Fibroblast of skin of scalp (primary cell): ENCODE measurements around the gene ADAP1.
A peak's percentile ranks its signal among the peaks of the same experiment; 100 is the strongest.
"Not testable (repeated sequence)": the region's sequence is repeated elsewhere in the genome, so short reads cannot be mapped to it uniquely, and the experiment has no call there.

Experiments
- DNase-seq: peaks from one replicate; pipeline ENCODE4 v3.0.0-alpha.2; 2013

The ADAP1 gene

DNA sequence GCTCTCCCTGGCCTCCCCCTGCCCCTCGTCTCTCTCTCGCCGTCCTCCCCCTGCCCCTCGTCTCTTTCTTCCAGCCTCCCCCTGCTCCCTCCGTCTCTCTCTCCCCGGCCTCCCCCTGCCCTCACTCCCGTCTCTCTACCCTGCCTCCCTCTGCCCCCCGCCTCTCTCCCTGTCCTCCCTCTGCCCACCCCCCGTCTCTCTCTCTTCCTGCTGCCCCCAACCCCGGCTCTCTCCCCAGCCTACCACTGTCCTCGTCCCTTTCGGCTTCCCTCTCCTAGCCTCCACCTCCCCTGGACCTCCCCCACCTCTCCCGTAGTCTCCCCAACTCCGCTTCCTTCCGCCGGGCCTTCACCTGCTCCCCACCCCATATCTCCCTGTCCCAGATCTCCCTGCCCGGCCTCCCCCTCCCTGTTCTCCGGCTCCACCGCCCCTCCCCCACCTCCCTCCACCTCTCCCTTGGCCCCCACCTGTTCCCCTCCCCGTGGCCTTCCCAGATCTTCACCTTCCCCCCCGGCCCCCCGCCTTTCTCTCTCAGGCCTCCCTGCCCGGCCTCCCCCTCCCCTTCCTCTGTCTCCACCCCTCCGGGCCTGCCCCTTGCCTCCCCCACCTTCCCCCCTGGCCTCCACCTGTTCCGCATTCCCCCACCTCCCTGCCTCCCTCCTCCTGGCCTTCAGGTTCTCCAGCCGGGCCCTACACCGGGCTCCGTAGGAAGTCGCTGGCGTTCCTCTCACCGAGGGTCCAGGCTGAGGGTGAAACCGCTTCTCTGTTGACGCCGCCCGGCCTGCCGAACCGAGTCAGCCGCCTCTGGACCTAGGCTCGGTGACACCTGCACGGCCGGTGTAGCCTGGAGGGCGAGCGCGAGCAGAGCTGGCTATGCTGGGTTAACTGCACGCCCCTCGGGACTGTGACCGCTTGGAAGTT is 76.9 kb downstream of the ADAP1 start:
- no peak for DNase-seq

DNA sequence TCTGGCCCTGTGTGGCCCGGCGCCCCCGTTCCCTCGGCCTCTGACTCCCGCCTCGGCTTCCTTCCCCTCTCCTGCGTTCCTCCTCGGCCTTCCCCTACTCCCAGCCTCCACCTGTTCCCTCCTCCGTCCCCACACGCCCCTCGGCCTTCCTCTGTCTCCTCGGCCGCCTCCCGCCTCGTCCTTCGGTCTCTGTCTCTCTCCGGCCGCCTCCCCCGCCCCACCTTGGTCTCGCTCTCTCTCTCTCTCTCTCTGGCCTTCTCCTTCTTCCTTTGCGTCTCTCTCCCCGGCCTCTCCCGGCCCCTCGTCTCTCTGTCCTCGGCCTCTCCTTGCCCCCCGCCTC is 77.5 kb downstream of the ADAP1 start:
- no peak for DNase-seq

DNA sequence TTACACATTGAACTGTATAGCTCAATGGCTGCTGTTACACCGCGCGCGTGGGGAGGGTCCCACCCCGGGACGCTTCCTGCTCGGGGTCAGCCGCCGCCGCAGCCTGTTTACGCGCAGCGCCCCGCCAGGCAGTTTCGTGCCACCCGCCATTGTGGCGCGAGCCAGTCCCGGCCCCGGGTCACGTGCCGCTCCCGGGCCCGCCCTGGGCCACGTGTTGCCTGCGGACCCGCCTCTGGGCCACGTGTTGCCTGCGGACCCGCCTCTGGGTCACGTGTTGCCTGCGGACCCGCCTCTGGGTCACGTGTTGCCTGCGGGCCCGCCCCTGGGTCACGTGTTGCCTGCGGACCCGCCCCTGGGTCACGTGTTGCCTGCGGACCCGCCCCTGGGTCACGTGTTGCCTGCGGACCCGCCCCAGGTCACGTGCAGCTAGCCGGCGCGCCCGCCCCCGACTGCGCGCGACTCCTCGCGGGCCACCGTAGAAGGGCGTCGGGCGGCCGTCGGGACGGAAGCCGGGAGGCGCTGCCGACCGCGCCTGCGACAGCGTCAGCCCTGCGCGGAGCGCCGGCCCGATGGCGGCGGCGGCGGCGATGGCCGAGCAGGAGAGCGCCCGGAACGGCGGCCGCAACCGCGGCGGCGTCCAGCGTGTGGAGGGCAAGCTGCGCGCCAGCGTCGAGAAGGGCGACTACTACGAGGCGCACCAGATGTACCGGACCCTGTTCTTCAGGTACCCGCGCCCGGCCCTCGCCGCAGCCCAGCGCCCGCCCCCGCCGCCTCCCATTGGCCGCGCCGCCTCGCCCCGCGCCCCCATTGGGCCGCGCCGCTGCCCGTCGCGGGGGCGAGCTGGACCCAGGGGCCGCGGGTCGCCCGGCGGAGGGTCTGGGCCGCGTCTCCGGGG is 78.2 kb downstream of the ADAP1 start, which contains the start of gene GET4:
Gene GET4, plus strand, starts transcription at position 478 of the 895 bp plus-strand sequence. Its CDS starts 92 bp downstream, at position 570.
- DNase-seq = peak; percentile 97

DNA sequence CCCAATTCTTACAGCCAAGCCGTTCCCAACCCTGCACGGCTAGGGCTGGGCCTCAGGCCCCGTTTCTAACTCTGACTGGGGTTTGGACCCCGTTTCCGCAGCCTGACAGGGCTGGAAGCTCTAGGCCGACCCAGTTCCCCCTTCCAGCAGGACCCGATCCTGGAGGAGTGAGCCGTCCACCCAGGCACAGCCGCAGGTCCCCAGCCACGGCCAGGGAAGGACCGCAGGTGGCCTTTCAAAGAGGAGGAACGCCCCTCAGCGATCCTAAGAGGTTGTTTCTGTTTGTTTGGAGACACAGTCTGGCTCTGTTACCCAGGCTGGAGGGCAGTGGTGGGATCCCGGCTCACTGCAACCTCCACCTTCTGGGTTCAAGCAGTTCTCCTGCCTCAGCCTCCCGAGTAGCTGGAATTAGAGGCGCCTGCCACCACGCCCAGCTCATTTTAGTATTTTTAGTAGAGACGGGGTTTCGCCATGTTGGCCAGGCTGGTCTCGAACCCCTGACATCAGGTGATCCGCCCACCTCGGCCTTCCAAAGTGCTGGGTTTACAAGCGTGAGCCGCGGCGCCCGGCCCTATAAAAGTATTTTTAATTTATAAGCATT is 78.9 kb downstream of the ADAP1 start:
- DNase-seq = no peak

DNA sequence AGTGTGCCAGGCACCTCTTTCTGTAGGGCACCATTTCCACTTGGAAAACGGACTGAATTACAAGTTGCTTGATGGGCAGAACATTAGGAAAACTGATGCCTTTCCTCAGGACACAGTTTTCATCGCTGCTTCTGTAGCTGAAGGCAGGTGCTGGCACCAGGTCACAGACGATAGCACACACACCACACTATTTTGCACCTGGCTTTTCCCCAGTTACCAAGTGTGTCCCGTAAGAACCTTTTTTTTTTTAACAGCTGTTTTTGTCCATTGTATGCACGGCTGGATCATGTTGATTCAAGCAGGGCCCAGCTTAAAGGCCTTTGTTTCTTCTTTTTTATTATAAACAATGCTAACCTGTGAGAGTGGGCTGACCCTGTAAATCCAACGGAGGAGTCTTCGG is 79.4 kb downstream of the ADAP1 start:
- no peak for DNase-seq

DNA sequence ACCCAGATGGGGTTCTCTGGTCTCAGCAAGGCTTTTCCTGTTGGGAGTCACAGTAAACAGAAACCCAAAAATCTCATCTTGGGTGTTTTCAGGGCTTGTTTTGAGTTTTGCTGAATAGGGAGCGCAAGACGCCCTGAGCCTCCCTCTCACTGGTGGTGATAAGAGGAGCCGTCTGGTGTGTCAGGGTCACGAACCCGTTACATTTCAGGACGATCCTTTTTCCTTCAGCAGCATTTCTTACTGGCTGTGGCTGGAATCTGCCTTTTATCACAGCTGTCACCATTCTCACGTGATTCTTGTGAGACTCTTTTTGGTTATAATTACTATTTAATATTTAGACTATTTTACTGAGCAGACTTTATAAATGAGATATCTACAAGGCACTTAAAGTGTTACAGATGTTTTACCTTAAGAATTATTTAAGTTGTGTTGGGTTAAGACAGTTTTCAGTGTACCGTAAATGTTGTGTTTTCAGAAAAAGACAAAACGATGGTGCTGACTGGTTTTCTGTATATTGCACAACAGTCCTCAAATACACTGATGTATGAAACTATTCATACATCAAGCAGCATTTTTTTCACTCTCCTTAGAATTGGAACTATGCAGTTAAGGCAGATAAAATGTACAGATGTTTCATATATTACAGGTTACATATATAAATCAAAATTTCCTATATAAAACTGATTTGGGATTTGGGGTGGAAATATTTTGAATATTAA is 80.3 kb downstream of the ADAP1 start:
- DNase-seq = no peak

DNA sequence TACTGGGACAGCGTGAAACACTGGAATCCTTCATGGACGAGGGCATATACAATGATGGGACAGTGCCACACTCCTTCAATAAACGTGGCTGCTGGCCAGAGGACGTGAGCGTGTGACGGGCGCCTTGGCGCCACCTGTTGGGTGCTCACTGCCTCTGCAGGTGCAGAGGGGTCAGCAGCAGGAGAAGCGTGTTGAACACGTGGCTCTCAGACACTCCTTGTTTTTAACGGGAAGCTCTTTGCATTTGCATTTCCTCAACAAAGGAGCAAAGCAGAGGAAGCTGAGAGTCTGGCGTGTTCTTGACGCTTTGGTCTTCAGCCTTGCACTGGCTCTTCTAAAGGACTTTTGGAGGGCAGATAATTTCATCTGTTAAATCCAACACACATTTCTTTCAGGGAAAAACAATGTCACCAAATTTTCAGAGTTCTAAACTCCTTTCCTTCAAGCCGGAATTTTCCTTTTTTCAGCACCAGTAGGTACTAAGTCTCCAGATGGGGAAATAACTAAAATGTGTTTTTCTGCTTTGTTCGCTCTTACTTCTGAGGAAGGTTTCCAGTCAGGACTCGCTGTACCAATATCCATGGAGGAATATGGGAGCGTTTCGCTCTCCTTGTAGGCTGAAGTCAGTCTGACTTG is 81.0 kb downstream of the ADAP1 start:
- DNase-seq = peak; percentile 81

DNA sequence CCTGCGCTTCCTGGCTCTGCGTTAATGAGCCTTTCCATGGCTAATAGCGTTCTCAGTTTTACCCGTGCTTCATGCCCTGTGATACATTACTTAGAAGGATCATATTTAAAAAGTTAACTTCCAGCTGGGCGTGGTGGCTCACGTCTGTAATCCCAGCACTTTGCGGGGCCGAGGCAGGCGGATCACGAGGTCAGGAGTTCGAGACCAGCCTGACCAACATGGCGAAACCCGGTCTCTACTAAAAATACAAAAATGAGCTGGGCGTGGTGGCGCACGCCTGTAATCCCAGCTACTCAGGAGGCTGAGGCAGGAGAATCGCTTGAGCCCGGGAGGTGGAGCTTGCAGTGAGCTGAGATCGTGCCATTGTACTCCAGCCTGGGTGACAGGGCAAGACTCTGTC is 81.8 kb downstream of the ADAP1 start:
- DNase-seq = not testable (repeated sequence)

DNA sequence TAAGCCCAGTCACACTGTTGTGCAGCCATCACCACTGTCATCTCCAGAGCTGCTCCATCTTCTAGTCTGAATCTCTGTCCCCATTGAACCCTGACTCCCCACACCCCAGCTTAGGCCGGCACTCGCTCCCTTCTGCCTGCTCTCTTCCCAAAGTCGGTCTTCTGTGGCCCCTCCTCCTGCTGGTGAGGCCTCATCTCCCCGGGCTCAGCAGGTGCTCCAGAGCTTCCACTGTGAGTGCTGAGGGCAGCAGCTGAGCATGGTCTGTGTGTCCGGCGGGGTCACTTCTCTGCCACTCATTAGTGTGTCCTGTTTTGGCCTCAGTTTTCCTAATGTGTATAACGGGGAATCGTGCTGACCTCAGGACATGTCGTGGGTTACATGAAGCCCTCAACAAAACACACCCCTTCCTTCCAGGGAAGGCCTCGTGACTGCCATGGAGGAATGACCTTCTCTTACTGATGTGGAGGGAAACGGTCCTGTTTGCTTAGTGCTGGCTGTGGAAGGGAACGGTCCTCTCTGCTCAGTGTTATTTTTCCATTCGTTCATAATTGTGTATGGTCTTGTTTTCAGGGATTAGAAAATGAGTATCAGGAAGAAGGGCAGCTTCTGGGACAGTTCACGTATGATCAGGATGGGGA is 82.5 kb downstream of the ADAP1 start:
- no peak for DNase-seq

DNA sequence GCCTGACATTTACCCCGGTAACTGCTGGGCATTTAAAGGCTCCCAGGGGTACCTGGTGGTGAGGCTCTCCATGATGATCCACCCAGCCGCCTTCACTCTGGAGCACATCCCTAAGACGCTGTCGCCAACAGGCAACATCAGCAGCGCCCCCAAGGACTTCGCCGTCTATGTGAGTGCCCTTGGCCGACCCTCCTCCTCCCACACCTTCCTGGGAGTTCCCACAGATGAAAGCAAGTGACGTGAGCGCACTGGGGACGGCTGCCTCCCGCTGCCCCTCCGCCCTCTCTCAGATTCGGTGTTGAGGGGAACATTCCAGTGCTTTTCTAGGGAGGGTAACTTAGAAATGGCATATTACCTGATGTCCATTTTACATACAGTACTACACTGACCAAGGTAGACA is 85.1 kb downstream of the ADAP1 start:
- DNase-seq = no peak

DNA sequence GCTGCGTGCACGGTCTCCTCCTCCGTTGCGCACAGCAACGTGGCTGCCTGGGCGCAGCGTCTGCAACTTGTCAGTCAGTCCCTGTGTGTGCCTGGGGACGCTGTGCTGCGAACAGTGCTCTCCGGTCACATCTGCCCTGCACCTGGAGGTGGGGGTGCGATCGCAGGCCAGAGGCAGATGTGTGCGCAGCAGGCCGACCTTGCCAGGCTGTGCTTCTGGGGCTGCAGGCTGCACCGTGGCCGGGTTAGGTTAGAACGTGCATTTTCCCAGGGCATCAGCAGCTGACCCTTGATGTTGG is 86.3 kb downstream of the ADAP1 start:
- no peak for DNase-seq

DNA sequence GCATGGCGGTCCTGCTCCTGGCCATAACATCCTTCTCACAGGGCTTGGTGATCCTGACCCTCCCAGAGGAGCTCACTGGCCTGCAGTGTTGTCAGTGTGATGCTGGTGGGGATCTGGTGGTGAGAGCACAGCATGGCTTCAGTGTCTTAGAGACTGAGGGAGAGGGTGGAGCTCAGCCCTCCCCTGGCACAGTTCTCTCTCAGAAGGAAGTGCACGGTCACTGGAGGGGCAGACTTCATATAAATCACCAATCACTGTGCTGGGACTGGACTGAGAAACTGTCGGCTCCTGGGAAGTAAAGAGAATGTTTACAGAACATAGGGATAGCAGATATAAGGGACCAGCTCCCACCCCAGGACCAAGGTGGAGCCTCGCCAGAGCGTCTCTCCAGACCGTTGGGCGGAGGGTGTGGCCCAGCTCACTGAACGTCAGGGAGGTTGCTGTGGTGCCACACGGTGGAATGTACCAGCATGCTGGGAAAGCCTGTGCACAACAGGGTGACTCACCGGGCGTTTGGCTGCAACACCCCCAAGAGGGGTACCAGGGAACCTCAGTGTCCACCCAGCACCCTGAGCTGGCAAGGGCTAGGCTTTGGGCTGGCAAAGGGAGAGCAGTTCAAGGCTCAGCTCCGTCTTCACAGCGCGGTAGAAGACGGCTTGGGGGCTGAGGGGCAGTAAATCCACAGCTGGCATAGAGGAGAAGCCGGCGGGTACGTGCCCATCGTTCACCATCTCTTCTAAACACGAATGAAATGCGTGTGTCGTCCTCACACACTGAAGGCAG is 86.9 kb downstream of the ADAP1 start:
- peak; percentile 59 for DNase-seq

DNA sequence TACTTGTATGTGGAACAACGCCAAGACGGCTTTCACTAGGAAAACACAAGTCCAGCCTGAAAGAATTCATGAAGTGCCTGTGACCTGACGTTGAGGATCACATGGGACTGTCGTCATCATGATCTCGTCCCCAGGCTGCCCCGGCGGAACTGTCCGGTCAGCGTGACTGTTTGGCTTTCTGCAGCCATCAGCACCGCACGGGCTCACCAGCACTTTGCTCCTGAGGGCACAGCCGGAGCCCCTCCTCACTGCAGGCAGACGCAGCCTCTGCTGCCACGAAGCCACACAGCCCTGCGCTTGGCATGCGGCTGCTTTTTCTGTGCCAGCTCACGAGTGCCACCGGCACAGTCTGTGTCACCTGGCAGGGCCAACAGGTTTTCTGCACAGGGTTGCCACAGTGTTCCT is 87.5 kb downstream of the ADAP1 start:
- peak; percentile 11 for DNase-seq

DNA sequence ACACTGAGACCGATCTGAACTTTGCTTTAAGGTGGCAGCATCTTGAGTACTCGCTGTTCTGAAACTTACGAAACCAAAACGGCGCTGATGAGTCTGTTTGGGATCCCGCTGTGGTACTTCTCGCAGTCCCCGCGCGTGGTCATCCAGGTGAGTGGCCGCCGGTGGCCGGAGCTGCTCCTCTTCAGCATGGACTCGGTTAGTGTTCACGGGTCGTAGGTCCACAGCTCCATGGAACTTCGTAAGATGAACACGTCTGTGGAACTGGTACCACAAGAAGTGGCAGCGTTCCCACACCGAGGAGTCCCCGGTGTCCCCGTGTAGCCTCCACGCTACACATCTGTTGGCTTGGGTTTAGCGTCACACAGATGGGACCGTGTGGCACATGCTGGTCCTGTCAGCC is 88.6 kb downstream of the ADAP1 start:
- DNase-seq = no peak

DNA sequence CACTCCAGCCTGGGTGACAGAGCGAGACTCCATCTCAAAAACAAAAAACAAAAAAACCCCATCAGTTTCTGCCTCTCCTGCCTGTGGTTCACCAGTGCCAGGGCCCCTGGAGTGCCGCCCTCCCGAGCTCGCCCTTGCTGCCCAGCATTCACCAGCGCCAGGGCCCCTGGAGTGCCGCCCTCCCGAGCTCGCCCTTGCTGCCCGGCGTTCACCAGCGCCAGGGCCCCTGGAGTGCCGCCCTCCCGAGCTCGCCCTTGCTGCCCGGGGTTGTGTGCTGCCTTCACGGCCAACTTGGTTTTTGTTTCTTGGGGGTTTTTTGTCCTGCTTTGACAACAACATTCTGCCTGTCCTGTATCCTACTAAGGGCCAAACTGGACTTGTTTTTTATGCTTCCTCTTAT is 91.4 kb downstream of the ADAP1 start:
- no peak for DNase-seq

DNA sequence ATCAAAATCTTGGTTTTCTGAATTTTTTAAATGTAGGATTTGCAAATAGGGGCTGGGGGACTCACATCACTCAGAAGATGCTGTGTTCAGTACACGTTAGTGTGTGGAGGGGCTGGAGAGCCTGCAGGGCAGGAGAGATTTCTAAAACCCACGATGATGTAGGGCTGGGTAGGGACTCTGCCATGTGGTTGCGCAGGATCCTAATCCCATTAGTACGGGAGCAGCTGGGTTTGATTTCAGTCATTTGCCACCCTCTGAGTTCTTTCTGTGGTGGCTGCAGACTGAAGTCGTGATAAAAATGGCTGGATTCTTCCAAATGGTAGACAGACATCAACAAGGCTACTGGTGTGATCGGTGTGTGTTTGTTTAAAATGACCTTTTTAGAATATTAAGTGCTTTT is 92.3 kb downstream of the ADAP1 start:
- DNase-seq = no peak

DNA sequence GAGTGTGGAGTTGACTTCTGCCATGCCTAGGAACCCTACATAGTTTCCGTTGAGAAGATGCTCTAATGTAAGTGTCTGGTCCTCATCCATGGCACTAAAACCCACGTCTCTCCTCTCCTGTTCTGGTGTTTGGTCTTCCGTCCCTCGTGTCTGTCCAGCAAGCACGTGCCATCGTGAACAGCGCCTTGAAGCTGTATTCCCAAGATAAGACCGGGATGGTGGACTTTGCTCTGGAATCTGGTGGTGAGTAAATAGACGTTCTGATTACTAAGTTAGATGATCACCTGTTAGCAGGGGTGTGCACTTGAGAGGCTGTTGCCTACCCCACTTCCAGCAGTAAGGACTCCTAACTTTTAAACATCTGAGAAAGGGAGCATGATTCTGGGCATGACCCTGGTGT is 93.3 kb downstream of the ADAP1 start:
- DNase-seq = no peak

DNA sequence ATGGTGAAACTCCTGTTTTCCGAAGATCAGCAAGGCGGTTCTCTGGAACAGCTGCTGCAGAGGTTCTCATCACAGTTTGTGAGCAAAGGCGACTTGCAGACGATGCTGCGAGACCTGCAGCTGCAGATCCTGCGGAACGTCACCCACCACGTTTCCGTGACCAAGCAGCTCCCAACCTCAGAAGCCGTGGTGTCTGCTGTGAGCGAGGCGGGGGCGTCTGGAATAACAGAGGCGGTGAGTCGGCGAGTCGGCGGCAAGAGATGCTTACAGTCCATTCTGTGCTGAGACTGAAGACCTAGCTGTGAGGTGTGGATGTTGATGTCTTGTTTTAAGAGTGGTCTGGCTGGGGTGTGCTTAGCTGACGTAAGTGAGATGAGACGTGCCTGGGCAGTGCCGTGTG is 94.3 kb downstream of the ADAP1 start:
- DNase-seq = no peak

DNA sequence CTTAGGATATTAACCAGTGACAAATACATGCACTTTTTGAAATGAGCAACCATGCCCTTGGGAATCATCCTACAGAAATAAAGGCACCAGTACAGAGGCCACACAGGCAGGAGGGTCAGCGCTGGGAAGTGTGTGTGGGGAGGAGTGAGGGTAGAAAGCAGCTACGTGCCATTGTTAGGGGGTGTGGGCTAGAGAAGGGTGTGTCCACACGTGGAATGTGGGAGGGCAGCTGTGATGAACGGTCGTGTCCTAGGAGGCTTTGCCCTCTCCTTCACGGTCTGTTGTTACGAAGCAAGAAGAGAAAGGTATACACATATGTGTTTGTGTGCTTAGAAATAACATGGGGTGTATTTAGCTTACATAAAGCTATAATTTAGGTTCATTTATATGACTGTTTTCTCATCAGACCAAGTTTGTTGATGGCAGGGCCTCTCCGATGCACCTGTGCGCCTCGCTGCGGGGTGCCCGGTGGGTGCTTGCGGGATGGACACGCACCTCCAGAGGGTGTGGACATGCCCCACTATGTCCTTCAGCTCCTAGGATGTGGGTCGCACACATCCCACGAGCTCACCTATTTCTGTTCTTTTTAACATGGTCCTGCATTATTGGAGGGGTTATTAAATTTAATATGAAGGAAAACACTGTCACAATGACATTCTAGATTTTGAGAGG is 95.0 kb downstream of the ADAP1 start:
- no peak for DNase-seq

DNA sequence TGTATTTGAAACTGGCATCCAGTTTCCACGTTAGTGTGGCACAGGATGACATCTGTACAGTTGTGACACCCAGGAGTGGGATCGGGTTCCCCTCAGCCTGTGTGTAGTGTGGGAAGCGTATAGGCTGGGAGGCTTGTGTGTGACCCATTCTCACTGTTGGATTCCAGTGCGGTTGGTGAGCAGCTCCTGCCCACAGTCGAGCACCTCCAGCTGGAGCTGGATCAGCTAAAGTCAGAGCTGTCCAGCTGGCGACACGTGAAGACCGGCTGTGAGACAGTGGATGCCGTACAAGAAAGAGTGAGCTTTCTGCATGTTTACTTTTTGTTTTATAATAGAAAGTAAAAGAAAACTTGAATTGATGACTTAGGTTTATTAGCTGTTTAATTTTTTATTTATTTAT is 96.8 kb downstream of the ADAP1 start:
- no peak for DNase-seq
